HG02943 (cell line): ENCODE results near the gene HPCA.
"Not testable (repeated sequence)": the region's sequence is repeated elsewhere in the genome, so short reads cannot be mapped to it uniquely, and the experiment has no call there.

Experiments used
- ATAC-seq: cut with Tn5 transposase; IDR thresholded peaks from one replicate; pipeline ENCODE4 v1.9.1; 2021; ENCODE audit warnings: mild to moderate bottlenecking, low read depth, moderate library complexity; ENCODE audit not compliant: unreplicated experiment

Gene HPCA

DNA sequence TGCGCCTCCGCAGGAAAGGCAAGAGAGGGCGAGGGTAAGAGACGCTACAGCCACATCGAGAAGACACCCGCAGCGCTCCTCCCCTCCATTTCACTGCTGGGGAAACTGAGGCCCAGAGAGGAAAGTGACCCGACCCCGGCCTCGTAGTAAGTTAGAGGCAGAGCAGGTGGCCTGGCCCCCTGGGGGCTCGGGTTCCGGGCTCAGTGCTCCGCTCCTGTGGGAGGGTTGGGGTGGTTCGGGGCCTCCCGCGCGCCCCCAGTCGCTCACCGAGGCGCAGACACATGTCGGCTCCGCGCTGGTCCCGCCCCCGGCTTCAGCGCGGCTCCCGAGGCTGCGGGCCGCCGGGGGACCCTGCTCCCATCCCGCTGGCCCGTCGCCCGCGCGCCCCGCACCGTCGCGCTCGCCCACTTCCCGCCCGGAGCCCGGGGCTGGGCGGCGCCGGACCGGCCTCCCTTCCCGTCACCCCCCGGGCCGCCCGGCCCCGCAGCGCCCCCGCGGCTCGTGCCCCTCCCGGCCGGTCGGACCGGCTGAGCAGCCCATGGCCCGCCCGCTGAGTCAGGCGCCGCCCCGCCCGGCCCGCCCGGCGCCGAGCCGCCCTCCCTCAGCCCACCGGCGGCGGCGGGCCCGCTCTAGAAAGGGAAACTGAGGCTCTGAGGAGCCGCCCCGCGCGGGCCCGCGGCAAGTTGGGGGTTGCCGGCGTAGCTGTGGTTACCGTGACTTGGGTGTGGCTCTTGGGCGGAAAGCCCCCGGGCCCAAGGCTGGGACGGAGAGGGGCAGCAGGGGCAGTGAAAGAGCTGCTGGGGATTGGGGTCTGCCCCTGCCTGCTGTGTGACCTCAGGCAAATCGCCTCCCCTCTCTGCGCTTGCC, 14.9 kb downstream of the HPCA start, which contains the start of gene TMEM54:
Gene TMEM54 (minus strand): TSS at position 434 of the 867 bp plus-strand sequence. CDS start 151 bp downstream, at position 283.
- ATAC-seq = no peak

DNA sequence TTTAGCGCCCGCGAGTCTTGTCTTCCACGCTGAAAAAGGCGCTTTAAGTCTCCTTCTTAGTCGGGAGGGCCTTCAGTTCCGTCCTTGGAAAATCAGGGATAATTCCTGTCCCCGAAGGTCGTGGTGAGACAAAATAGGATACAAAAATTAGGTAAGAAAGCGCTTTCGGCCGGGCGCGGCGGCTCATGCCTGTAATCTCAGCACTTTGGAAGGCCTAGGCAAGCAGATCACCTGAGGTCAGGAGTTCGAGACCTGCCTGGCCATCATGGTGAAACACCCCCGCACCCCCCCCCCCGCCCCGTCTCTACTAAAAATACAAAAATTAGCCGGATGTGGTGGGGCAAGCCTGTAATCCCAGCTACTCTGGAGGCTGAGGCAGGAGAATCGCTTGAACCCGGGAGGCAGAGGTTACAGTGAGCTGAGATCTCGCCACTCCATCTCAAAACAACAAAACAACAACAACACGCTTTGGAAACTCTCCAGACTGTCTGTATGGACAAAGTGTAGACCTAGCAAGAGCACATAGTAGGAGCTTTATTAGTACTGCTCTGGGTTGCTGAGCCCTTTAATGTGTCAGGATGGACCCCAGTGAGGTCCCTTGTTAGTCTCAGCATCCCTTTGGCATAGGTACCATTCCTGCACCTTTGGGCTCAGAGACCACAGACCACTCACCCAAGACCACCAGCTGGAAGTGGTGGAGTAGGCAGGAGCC, 15.7 kb downstream of the HPCA start:
- ATAC-seq = no peak

DNA sequence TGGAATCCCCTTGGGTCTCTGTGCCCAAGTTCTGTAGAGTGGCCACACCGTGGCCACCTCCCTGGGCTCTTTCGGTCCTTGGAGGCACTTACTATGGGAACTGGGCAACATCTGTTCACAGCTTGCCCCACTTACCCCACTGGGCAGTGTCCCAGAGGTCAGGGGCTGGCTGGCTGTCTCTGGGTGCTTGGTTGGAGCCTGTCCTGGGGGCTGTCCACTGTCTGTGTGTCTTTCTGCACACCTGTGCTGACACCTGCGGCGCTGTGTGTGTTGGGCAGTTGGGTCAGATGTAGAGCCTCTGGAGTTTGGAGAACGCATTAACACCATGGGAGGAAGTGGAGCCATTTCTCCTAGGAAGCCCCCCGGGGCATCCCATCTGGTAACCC, 16.2 kb downstream of the HPCA start:
- no peak for ATAC-seq

DNA sequence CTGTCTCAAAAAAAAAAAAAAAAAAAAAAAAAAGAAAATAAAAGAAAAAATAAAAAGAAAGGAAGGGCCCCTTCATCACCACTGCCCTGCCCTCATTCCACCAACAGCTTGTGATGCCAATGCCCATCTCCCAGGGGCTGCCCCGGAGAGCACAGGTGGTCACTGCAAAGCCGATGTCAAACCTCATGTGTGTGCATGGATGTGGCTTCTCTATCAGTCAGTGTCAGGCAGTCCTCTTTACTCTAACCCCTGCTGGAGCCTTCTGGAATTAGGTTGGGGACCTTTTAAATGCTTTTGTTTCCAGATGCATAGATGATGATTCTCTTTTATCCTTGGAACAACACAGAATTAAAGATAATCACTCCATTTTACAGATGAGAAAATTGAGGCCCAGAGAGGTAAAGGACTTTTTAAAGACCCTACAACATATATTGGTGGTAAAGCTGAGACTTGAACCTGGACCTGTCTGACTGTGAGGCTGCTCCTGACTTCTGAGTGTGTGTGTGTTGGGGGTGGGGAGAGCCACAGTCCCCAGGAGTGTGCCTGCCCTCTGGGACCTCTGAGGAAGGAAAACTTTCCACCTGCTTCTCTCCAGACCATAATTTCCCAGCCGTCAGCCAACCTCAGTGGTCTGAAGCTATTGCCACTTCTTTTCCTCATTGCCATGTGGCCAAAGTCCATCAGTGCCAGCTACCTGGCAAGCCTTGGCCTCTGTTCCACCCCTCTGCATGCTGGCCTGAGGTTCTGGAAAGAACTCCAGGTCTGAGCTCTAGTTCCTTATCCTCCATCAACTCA, 17.9 kb downstream of the HPCA start:
- ATAC-seq = no peak

DNA sequence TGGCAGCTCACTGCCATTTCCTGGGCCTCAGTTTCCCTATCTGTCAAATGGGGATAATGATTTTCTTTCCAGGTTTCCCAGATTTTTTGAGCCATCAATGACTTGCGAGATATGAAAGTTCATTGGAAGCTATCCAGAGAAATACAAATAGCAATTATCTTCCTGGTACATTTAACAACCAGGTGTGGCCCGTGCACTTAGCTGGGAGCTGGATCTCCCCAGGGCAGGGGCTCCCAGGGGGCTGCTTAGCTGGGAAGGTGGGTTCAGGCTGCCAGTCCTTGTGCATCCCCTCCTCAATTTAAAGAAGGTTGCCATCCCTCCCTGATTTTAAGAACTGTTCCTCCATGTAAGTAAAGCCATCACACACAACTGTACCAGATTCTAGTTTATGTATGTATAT, 18.5 kb downstream of the HPCA start:
- no peak for ATAC-seq

DNA sequence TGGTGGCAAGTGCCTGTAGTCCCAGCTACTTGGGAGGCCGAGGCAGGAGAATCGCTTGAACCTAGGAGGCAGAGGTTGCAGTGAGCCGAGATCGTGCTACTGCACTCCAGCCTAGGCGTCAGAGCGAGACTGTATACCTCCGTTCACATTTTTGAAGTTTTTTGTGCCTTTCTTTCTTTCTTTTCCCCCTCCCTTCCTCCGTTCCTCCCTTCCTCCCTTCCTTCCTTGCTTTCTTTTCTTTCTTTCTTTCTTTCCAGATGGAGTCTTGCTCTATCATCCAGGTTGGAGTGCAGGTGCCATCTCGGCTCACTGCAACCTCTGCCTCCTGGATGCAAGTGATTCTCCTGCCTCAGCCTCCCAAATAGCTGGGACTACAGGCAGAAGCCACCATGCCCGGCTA, 19.3 kb downstream of the HPCA start:
- not testable (repeated sequence) for ATAC-seq

DNA sequence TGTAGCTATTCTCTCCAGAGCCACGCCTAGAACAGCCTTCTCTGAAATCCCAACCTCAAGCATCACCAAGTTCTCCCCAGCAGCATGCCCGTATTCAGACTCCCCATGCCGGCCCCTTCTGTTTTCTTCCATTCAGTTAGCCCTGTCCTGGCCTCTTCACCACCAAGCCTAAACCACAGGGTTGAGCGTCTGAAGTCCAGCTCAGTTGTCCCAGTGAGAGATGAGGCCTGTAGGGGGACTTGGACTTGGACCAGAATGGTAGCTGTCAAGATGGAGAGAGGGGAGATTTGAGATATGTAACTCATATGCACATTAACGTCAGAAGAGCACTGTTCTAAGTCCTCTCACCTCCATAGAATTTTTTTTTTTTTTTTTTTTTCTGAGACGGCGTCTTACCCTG, 20.4 kb downstream of the HPCA start:
- ATAC-seq = no peak

DNA sequence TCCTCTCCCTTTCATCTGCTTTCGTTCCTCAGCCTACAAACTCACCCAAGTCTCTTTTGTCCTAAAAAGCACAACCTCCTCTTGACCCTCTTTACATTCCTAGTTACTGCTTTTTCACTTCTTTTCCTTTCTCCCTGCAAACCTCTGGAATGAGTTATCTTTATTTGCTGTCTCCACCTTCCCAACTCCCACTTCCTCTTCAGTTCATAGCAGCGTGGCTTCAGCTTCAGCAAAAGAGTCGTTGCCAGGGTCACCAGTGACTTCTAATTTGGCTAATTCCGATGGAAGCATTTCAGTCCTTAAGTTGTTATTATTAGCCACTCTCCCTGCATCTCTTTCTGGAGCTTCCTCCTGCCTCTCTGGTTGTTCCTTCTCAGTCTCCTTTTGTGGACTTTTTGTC, 21.1 kb downstream of the HPCA start:
- no peak for ATAC-seq

DNA sequence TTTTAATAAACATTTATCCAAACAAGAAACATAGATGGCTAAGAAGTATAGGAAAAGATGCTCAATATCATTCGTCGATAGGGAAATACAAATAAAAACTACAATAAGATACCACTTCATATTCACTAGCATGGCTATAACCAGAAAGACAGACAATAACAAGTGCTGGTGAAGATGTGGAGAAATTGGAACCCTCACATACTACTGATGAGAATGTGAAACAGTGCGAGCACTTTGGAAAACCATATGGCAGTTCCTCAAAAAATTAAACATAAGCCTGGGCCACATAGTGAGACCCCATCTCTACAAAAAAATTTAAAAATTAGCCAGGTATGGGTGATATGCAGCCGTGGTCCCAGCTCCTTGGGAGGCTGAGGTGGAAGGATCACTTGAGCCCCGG, 24.0 kb downstream of the HPCA start:
- no peak for ATAC-seq

DNA sequence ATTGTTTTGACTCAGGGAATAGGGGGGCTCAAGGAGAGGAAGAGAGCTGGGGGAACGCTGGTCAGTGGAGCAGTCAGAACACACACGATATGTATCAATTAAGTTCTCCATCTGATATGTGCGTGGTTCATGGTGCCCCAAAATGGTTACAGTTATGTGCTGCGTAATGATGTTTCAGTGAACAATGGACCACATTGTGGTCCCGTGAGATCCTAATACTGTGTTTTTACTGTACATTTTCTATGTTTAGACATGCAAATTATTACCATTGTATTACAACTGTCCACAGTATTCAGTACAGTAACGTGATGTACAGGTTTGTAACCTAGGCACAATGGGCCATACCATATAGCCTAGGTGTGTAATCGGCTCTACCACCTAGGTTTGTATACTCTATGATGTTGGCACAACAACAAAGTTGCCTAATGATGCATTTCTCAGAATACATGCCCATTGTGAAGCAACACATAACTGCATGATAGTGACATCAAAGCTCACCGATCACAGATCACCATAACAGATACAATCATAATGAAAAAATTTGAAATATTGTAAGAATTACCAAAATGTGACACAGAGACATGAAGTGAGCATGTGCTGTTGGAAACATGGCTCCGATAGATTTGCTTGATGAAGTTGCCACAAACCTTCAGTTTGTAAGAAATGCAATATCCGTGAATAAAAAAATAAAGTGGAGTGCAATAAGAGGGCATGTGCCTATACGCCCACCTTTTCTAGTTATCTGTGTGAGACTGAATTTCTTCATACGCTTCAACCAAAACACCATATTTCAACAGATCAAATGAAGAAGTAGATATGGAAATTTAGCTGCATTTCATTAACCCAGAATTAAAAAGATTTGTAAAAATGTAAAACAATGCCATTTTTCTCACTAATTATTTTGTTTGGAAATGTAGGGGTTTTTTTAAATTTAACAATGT, 29.7 kb downstream of the HPCA start:
- no peak for ATAC-seq

DNA sequence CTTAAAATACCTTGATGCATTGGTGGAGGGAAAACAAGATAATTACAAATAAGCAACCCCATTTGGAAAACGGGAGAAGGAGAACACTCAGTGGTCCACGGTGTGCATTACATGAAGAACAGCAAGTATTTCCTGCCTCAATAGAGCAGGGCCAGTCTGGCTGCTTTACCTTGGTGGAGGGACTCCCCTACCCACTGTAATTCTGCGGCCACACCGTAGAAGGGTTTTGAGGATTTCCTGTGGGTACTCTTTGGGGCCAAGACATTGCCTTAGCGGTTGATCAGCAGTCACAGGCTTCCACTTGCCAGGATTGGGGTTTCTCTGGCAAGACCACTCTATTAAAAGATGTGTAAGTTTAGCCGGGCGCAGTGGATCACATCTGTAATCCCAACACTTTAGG, 31.2 kb downstream of the HPCA start:
- ATAC-seq = no peak

DNA sequence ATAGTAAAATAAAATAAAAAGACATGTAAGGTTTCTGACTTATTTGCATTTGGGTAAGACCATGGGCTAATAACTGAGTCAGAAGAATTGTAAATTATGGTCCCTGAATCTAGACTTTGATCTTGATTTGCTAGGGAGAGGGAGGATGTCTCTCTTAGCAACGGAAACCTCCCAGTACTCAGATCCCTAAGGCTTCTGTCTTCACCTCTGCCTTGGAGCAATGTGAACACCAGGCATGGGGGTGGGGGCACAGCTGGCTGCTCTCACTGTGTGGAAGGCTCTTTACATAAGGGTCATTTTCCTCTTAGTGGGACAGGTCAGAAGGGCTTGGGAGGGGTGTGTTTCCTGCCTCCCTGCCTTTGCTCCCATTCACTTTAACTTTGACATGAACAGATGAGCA, 31.9 kb downstream of the HPCA start:
- ATAC-seq = no peak

DNA sequence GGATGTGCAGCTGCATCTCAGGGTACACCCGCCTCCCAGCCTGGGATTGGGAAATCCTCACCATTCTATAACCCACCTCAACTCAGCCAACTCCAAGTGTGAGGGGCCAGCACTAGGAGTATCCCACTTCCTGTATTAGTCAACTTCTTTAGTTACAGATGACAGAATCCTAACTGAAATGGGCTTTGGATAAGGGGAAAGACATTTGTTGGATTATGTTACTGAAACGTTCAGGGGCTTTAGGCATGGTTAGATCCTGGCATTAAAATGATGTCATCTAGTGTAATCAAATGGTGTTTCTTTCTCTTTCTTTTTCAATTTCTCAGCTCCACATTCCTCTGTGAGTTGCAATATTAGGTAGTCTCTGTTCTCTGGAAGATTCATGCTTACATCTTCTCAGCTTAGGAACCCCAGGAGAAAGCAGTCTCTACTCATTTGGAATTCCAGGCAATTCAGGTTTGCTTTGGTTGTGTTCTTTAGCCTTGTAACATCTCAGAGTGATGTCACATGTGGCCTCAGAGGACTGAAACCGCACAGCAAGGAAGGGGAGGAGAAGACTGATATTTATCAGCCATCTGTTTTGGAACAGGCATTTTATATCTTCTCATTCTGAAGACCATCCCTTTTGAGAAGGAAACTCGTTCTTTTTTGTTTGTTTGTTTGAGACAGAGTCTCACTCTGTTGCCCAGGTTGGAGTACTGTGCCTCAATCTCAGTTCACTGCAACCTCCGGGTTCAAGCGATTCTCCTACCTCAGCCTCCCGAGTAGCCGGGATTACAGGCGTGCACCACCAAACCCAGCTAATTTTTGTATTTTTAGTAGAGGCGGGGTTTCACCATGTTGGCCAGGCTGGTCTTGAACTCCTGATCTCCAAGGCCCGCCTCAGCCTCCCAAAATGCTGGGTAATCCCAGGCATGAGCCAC, 33.8 kb downstream of the HPCA start:
- no peak for ATAC-seq

DNA sequence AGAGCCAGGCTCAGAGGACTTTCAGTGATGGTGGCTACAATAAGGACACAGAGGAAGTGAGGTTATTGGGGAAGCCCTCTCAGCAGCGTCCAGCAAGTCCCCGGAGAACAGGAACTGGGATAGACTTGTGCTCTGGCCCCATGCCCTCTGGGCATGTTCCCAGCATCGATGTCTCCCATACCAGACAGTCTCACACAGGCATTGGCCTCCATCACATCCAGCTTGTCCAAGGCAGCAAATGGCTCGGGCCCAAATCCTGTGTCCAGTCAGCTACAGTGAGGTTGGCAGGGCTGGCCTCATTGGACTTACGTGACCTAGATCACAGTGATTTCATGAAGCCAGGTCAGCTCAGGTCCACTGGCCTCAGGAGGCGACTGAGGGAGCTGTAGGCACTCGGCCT, 34.5 kb downstream of the HPCA start:
- no peak for ATAC-seq

DNA sequence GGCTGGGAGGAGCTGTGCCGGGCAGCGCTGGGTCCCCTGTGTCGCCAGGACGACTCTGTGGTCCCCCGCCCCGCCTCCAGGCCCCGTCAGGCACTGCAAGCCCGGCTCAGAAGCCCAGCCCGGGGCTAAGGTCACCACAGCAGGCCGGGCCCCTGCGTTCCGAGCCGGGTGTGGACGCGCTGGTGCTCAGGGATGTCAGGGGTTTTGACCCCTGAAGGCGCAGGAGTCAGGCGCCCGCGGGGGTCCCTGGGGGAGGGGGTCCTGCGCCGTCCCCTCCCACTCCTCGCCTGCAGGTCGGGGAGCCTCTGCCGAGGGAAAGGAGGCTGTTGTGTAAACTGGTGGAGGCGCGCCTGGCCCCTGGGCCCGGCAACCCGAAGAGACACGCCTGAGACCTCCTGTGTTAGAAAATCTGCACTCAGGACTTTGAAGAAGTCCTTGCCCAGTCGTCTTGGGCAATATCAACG, 38.6 kb downstream of the HPCA start:
- no peak for ATAC-seq

DNA sequence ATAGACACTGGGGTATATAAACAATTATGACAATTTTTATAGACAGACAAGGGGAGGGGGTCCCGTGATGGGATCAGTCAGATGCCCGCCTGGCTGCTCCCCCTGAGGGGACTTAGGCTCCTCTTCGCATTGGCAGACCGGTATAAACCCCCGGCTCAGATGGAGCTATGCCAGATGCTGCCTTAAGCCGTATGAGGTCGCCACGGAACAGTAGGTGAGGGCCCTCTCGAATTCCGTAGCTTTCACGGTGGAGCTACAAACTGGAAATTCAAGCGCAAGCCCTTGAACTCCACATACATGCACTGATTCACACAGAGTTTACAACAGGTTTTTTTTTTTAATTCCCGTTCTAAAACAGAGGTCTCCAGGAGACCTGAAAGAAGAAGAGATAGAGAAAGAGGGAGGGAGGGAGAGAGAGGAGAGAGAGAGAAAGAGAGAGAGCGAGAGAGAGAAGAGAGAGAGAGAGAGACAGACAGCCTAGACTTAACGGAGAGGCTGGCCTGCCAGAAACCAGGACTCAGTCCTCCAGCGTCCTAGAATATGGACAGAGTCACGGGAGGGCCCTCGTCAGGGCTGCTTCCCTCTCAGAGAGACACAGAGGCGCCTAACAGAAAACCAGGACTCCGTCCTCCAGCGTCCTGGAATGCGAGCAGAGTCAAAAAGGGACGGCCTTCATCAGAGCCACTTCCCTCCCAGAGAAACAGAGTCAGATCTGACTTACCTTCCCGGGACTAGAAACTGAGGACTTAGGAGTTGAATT, 39.3 kb downstream of the HPCA start:
- ATAC-seq = no peak

DNA sequence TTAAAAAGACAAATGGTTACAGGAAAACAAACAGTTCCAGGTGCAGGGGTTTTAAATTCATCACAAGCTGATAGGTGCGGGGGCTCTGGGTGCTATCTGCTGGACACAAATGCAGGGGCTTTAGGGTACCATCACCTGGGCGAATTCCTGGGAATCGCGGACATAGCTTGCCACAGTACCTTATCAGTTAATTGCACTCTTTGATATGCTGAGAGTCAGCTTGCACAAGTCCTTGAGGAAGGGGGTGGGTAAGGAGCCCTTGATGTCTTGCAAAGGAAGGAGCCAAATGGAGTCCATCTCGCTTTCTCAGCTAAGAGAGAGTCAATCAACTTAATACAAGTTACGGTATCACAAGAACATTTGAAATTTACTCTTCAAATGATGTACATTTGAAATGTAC, 40.3 kb downstream of the HPCA start:
- ATAC-seq = no peak

DNA sequence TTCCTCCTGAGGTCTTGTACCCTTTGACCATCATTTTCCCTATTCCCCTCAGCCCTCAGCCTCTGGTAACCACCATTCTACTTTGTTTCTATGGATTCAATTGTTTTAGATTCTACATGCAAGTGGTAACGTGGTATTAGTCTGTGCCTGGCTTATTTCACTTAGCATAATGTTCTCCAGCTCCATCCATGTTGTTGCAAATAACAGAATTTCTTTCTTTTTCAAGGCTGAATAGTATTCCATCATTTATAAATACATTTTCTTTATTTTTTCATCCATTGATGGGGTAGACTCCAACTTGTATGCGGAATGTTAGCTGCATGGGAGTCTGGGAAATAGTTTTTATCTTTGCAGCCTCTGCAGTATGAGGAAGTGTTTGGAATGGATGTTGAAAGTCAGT, 41.1 kb downstream of the HPCA start:
- ATAC-seq = no peak
